Measurements from ENCODE around the gene DDN. TPM values are rescaled to one million over a fixed set of nuclear protein-coding genes. Genes with fewer than 3 reads are reported as not detected.

The DDN gene
- total RNA-seq, 2 experiments from 2014 or later, result 0.72 to 1.2 TPM

GRCh38 chr12:49030119-49030518, 30.9 kb upstream of the DDN start:
- Mint-ChIP-seq H3K36me3 (ENCODE audit: low read depth) (peaks cover 42% of the 10 kb centered on the region), H3K27ac (no peak overlapping the region), H3K9me3 (no peaks in the 10 kb centered on the region), H3K4me3 (no peak overlapping the region), H3K4me1 (ENCODE audit: low read depth) (peaks cover 2% of the 10 kb centered on the region), H3K27me3 (no peaks in the 10 kb centered on the region)
- DNase-seq (no peak), ATAC-seq (no peak)
- intact Hi-C loops (cut with micrococcal nuclease), result no loop called here
- ChIA-PET CTCF (interaction anchor here (0.6 to 6.0 kb wide), 6 partner anchors 14 to 58 kb away, joined by 3 to 35 read pairs (median 6); no protein-coding TSS in a partner anchor), POLR2A (interaction anchor here (0.6 to 4.4 kb wide), 7 partner anchors 9 to 43 kb away, joined by 3 to 16 read pairs (median 4); no protein-coding TSS in a partner anchor)
- no peak for TF ChIP-seq CTCF (IDR thresholded peaks at IDR 0.05)

DNA sequence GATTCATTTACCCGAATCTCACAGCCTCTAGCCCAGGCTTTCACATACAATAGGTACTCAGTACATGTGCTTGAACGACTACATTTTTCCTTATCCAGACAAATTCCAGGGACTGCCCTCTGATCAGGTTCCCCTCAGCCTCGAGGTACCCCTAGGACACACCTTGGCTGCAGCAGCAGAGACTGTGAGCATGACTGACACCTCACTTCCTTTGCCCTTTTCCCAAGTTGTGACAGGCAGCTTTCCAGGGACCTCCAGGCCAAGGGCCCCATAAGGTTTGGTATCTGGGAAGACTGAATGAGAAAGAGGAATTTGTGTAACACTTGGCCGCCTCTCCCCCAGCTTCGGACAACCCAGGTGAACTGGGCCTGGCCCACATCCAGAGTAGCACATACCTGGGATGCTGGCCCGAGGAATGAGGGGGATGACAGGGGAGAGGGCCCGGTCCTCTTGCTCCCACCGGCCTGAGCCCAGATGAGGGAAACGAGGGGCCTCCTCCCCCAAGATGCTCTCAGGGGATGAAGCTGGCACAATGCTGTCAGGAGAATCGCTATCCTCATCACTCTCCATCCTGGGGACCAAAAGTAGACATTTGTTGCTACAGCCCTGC, 29.6 kb upstream of the DDN start:
- no peak overlapping the region for H3K4me3 Mint-ChIP-seq
- no peaks in the 10 kb centered on the region for H3K27me3 Mint-ChIP-seq
- ChIA-PET POLR2A (interaction anchor here (4.4 kb wide), 1 partner anchor 9 kb away, joined by 16 read pairs; no protein-coding TSS in a partner anchor), CTCF (interaction anchor here (1.0 to 2.3 kb wide), 7 partner anchors 8 to 60 kb away, joined by 3 to 8 read pairs (median 5); no protein-coding TSS in a partner anchor)
- peaks cover 2% of the 10 kb centered on the region for H3K4me1 Mint-ChIP-seq (ENCODE audit: low read depth)
- no peaks in the 10 kb centered on the region for H3K9me3 Mint-ChIP-seq
- ATAC-seq (no peak), DNase-seq (no peak)
- TF ChIP-seq CTCF (IDR thresholded peaks at IDR 0.05), result no peak
- intact Hi-C loops (cut with micrococcal nuclease), result no loop called here
- no peak overlapping the region for H3K27ac Mint-ChIP-seq
- H3K36me3 Mint-ChIP-seq (ENCODE audit: low read depth), result peaks cover 34% of the 10 kb centered on the region

GRCh38 chr12:49027846-49028555, 28.8 kb upstream of the DDN start:
- peaks cover 2% of the 10 kb centered on the region for H3K4me1 Mint-ChIP-seq (ENCODE audit: low read depth)
- H3K27me3 Mint-ChIP-seq, result no peaks in the 10 kb centered on the region
- CTCF ChIA-PET, result interaction anchor here (0.8 to 1.8 kb wide), 4 partner anchors 9 to 68 kb away, joined by 3 to 7 read pairs (median 4); no protein-coding TSS in a partner anchor
- H3K36me3 Mint-ChIP-seq (ENCODE audit: low read depth), result peaks cover 34% of the 10 kb centered on the region
- ATAC-seq, result no peak
- H3K9me3 Mint-ChIP-seq, result no peaks in the 10 kb centered on the region
- DNase-seq, result no peak
- no peak overlapping the region for H3K4me3 Mint-ChIP-seq
- TF ChIP-seq CTCF (IDR thresholded peaks at IDR 0.05), result no peak
- peak overlapping the region; percentile 39 for H3K27ac Mint-ChIP-seq
- POLR2A ChIA-PET, result interaction anchor here (4.4 kb wide), 1 partner anchor 8 kb away, joined by 16 read pairs; no protein-coding TSS in a partner anchor
- intact Hi-C loops (cut with micrococcal nuclease), result no loop called here

GRCh38 chr12:49026678-49027480, 27.7 kb upstream of the DDN start:
- Mint-ChIP-seq H3K36me3 (ENCODE audit: low read depth) (peaks cover 38% of the 10 kb centered on the region), H3K4me1 (ENCODE audit: low read depth) (peaks cover 2% of the 10 kb centered on the region), H3K9me3 (no peaks in the 10 kb centered on the region), H3K4me3 (no peak overlapping the region), H3K27me3 (no peaks in the 10 kb centered on the region), H3K27ac (no peak overlapping the region)
- DNase-seq (no peak), ATAC-seq (no peak)
- intact Hi-C loops (cut with micrococcal nuclease), result no loop called here
- ChIA-PET POLR2A (no interaction called here), CTCF (interaction anchor here (1.4 to 2.1 kb wide), 3 partner anchors 17 to 39 kb away, joined by 5 to 7 read pairs (median 5); no protein-coding TSS in a partner anchor)
- TF ChIP-seq CTCF (IDR thresholded peaks at IDR 0.05), result no peak

All from activated CD8-positive, alpha-beta T cell treated with anti-CD3 and anti-CD28 coated beads for 36 hours (primary cell).